AG09319 (cell line): ENCODE data around the gene GRK3.

Experiments
- DNase-seq: peaks from one replicate; pipeline ENCODE4 v3.0.0-alpha.2; 2010; ENCODE audit warnings: low read depth; ENCODE audit errors: extremely low read depth
- CTCF ChIP-seq: IDR thresholded peaks from 2 replicates; pipeline ENCODE4 v1.5.1; 2011; ENCODE audit warnings: low read depth, mild to moderate bottlenecking, inconsistent platforms, low read length, moderate library complexity

GRK3 gene

GRCh38 chr22:25774575-25775026 is 210.1 kb downstream of the GRK3 start:
- DNase-seq, result no peak
- peak; percentile 36 for TF ChIP-seq CTCF

- TF ChIP-seq CTCF, result no peak
These were observed 211.1 kb downstream of the GRK3 start for GRCh38 chr22:25775531-25775930.

GRCh38 chr22:25777411-25777810 is 212.9 kb downstream of the GRK3 start:
- no peak for DNase-seq
- TF ChIP-seq CTCF, result no peak

More at GRCh38 chr22:25775531-25775930, 211.1 kb downstream of the GRK3 start:
- DNase-seq, result no peak

- peak; percentile 38 for TF ChIP-seq CTCF
These were observed 213.4 kb downstream of the GRK3 start for GRCh38 chr22:25777870-25778269.

More at GRCh38 chr22:25777870-25778269, 213.4 kb downstream of the GRK3 start:
- no peak for DNase-seq
